ENCODE measurements around the gene HHATL. TPM values are rescaled to one million over a fixed set of nuclear protein-coding genes. Genes with fewer than 3 reads are reported as not detected.

The HHATL gene
- total RNA-seq, 1 donor from 2014 or later, result not detected

DNA sequence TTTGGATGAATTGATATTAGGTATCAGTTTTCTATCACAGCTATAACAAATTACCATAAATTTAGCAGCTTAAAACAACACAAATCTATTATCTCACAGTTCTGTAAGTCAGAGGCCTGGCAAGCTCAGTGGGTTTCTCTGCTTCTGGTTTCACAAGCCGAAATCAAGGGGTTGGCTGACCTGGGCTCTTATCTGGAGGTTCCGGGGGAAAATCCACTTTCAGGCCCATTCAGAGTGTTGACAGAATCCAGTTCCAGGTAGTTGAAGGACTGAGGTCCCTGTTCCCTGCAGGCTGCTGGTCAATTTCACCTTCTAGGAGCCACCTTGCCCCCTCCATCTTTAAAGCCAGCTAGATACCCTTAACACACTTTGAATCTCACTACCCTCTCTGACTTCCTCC is 11.1 kb upstream of the HHATL start:
- no peak for DNase-seq (ENCODE audit: low read depth in 2 of 2)

DNA sequence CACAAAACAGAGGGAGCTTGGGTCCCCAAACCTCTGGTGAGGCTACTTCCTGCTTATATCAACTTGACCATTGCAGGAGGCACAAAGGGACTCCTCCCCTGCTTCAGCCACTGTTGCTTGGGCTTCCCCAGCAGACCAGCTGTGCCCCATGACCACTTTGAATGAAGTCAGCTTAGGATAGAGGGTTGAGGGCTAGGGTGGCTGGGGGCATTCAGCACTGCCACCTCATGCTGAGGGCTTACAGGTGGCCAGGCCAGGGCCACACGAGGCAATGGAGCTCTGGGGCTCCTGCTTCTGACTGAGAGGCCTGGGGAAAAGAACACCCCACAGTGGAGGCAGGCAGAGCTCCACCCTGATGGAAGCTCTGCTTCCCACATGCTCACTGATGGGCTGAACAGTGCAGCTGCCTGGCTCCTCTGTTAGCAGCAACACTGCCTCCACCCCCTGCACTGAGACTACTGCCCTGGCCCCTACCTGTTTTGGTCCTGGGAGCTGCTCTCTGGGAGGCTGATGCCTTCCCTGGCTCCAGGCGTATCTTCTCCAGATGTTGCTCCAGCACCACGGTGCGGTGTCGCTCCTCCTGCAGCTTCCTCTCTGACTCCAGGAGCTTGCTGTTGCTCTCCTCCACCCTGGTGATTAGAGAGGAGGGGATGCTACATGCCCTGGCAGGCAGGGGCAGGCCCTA is 10.2 kb upstream of the HHATL start:
- no peak for DNase-seq (ENCODE audit: low read depth in 2 of 2)

DNA sequence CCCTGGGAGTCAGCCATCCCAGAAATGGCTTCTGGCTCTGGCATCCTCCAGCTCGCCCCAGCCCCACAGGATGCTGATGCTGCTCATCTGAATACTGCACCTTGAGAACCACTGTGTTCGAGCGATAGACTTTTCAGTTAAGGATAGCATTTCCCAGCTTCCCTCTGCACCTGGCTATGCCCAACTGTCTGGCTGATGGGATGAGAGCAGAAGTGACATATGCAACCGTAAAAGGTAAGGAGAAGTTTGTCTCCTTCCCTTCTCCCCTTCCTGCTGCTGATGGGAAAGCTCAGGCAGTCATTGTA is 9.7 kb upstream of the HHATL start:
- no peak for DNase-seq (ENCODE audit: low read depth in 2 of 2)

GRCh38 chr3:42711491-42712343 is 9.1 kb upstream of the HHATL start:
- no peak for DNase-seq (ENCODE audit: low read depth in 2 of 2)

GRCh38 chr3:42710323-42711021 is 7.9 kb upstream of the HHATL start:
- no peak for DNase-seq (ENCODE audit: low read depth in 2 of 2)

- DNase-seq (ENCODE audit: low read depth in 2 of 2), result no peak
Measured at GRCh38 chr3:42709621-42710020, 7.0 kb upstream of the HHATL start.

GRCh38 chr3:42708611-42709151 is 6.1 kb upstream of the HHATL start:
- no peak for DNase-seq (ENCODE audit: low read depth in 2 of 2)

DNA sequence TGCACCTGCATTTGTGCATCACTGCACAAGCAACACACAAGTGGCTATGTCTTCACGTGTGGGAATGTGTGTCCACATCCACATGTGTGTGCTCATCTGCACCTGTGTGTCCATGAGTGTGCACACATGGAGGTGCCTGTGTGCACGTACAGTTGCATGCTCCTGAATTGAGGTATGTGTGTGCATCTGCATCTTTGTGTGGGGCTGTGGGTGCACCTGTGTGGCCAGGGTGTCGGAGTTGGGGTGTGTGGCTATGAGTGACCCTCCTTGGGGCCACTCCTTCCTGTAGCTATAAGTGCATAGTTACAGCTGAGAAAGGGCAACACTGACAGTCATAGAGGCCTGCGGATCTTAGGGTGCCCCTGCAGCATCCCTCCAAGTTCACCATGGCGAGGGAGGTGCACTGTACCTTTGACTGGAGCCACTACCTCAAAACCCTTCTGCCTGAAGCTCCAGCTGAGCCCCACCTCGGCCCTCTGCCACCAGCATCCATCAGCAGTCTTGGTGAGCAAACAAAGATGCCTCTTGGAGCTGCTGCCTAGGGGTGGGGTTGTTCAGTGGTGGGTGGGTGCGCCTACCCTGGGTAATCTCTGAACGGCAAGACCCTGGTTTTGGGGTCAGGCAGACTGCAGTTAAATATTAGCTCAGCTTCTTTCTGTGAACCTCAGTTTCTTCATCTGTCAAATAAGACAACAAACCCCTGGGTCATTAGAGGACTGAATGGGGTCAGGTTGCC is 5.2 kb upstream of the HHATL start:
- DNase-seq (ENCODE audit: low read depth in 2 of 2), result no peak

GRCh38 chr3:42706721-42707619 is 4.4 kb upstream of the HHATL start:
- no peak for DNase-seq (ENCODE audit: low read depth in 2 of 2)

DNA sequence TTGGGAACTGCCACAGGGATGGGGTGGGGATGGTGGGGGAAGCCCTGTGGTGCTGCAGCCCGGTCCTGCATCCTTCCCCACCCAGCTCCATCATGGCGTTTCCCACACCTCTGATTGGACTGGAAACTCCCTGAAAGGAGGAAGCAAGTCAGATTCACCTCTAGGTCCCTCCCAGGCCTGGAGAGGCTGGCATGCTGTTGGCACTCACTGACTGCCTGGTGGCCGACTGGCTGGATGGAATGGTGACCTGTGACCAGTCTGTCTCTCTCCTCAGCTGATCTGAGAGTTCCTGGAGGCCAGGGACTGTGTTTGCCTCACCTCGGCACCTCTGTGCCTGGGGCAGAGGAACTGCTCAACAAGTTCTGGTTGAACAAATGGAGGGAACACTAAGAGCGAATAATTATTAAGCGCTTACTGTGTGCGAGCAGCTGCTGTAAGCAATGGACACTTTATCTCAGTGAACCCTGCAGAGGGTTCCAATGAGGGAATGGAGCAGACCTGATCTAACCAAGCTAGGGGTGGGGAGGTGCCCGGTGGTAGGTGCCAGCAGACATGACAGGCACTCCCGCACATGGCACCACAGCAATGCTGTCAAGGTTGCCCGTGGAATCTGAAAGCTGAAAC is 3.5 kb upstream of the HHATL start:
- no peak for DNase-seq (ENCODE audit: low read depth in 2 of 2)

DNA sequence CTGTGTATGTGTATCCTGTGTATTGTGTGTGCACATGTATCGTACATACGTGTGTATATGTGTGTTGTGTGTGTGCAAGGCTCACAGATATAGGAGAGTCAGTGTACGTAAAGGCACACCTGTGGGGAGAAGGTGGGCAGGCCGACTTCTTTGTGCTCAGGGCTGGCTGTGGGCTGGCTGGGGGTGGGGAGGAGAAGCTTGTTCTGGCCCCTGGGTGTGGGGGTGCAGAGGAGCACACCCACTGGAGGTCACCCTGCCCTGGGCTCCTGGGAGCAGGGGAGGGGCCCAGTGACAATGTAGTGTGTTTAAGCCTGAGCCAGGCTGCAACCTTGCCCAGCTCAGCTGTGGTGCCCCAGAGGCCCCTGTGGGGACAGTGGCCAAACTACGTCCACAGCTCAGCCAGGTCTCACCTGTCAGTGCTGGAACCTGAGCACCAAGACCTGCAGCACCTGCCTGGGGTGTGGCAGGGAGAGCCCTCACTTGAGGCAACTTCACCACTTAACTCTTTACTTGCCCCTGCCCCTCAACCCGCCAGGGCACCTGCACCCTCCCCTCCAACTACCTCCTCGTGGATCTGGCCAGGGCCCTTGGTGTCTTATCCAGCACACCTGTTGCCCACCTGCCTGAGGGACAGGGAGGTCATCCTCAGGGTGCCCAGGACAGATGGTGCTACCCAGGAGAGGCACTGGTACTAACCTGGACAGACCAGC is 2.6 kb upstream of the HHATL start:
- no peak for DNase-seq (ENCODE audit: low read depth in 2 of 2)

GRCh38 chr3:42704136-42704841 is 1.7 kb upstream of the HHATL start:
- DNase-seq (ENCODE audit: low read depth in 2 of 2), result no peak

- no peak for DNase-seq (ENCODE audit: low read depth in 2 of 2)
Measured at GRCh38 chr3:42703695-42704025, 1.1 kb upstream of the HHATL start.

- no peak for DNase-seq (ENCODE audit: low read depth in 2 of 2)
Measured at GRCh38 chr3:42702982-42703694, 540 bp upstream of the HHATL start.

DNA sequence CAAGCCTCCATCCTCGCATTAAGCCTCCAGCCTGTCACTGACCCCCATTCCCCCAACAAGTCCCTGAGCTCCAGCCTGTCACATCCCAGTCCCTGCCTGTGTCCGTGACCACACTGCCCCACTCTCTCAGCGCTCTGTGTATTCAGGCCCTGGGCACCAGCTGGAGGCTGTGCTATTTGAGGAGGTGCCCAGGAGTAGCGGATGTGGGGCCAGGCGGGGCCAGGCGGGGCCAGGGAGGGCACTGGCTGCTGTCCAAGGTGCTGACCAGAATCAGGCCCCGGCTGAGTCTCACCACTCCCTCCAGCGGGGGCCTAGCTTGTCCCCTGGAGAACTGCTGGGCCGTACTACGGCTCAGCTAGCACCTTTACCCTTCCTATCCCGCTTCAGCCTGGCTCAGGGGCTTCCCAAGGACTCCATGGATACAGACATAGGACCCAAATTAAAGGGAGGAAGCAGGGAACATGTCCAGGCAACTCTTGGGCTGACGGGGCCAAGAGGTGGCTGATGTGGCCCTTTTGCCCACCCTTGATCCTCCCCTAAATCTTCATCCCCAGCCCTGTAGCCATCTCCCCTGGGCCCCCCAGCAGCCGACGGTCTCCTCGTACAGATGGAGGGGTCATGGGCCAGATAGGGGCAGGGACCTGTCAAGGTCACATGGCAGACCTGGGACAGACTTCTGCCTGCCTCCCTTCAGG is 1.1 kb downstream of the HHATL start:
- DNase-seq (ENCODE audit: low read depth in 2 of 2), result peak; percentile 31 to 35

GRCh38 chr3:42700366-42701288 is 2.0 kb downstream of the HHATL start:
- no peak for DNase-seq (ENCODE audit: low read depth in 2 of 2)

All from lung microvascular endothelial cell (primary cell).